H9 (cell line): ENCODE results near the gene SHC4. TPM values are rescaled to one million over a fixed set of nuclear protein-coding genes. Genes with fewer than 3 reads are reported as not detected.

Experiments
- DNase-seq: peaks from one replicate; pipeline ENCODE4 v3.0.0-alpha.2; 2017
- H2AFZ ChIP-seq: one replicate; pipeline ENCODE4 v1.6.1; 2013; ENCODE audit warnings: mild to moderate bottlenecking, low read length, control low read depth, moderate library complexity
- H2AK5ac ChIP-seq: 2 replicates; pipeline ENCODE4 v1.6.1; 2013; ENCODE audit warnings: low read length, control low read depth, mixed read lengths; ENCODE audit not compliant: insufficient read length
- H2BK120ac ChIP-seq: one replicate; pipeline ENCODE4 v1.6.1; 2013; ENCODE audit warnings: low read depth, mild to moderate bottlenecking, low read length, control low read depth, inconsistent platforms; ENCODE audit not compliant: poor library complexity, severe bottlenecking
- H2BK12ac ChIP-seq: 2 replicates; pipeline ENCODE4 v1.6.1; 2013; ENCODE audit warnings: low read length, control low read depth, mixed read lengths, low read depth; ENCODE audit not compliant: insufficient read length
- H2BK15ac ChIP-seq: 2 replicates; pipeline ENCODE4 v1.6.1; 2013; ENCODE audit warnings: low read depth, low read length, control low read depth
- H2BK20ac ChIP-seq: one replicate; pipeline ENCODE4 v1.6.1; 2013; ENCODE audit warnings: low read depth, mild to moderate bottlenecking, low read length, control low read depth, inconsistent platforms; ENCODE audit not compliant: poor library complexity, severe bottlenecking
- H2BK5ac ChIP-seq: 2 replicates; pipeline ENCODE4 v1.6.1; 2013; ENCODE audit warnings: low read length, control low read depth, mixed read lengths; ENCODE audit not compliant: insufficient read length
- H3K14ac ChIP-seq: 2 replicates; pipeline ENCODE4 v1.6.1; 2013; ENCODE audit warnings: low read length, control low read depth; ENCODE audit not compliant: insufficient read depth
- H3K18ac ChIP-seq: 2 replicates; pipeline ENCODE4 v1.6.1; 2013; ENCODE audit warnings: low read depth, mild to moderate bottlenecking, mixed read lengths, low read length, control low read depth; ENCODE audit not compliant: insufficient read length
- H3K23ac ChIP-seq: 2 replicates; pipeline ENCODE4 v1.6.1; 2013; ENCODE audit warnings: low read length, control low read depth, mixed read lengths, low read depth; ENCODE audit not compliant: insufficient read length
- H3K23me2 ChIP-seq: 2 replicates; pipeline ENCODE4 v1.6.1; 2013; ENCODE audit warnings: low read depth, mild to moderate bottlenecking, mixed read lengths, low read length, control low read depth; ENCODE audit not compliant: insufficient read length, poor library complexity, severe bottlenecking
- H3K27ac ChIP-seq: 2 replicates; pipeline ENCODE4 v1.5.1; 2013; ENCODE audit warnings: low read length, control low read depth, mixed read lengths, low read depth; ENCODE audit not compliant: insufficient read length
- H3K27me3 ChIP-seq: 2 replicates; pipeline ENCODE4 v1.6.1; 2013; ENCODE audit warnings: low read length, control low read depth, inconsistent platforms; ENCODE audit not compliant: insufficient read depth
- H3K4ac ChIP-seq: 2 replicates; pipeline ENCODE4 v1.6.1; 2013; ENCODE audit warnings: low read depth, mild to moderate bottlenecking, control low read depth, inconsistent platforms, low read length, moderate library complexity
- H3K4me1 ChIP-seq: 2 replicates; pipeline ENCODE4 v1.6.1; 2013; ENCODE audit warnings: low read length, control low read depth, inconsistent platforms; ENCODE audit not compliant: insufficient read depth
- H3K4me2 ChIP-seq: 2 replicates; pipeline ENCODE4 v1.6.1; 2013; ENCODE audit warnings: low read length, control low read depth, mixed read lengths; ENCODE audit not compliant: insufficient read length, insufficient read depth
- H3K56ac ChIP-seq: 2 replicates; pipeline ENCODE4 v1.6.1; 2013; ENCODE audit warnings: low read depth, mild to moderate bottlenecking, mixed read lengths, low read length, control low read depth; ENCODE audit not compliant: insufficient read length
- H3K79me1 ChIP-seq: 2 replicates; pipeline ENCODE4 v1.6.1; 2013; ENCODE audit warnings: low read depth, mild to moderate bottlenecking, moderate library complexity, low read length, control low read depth, inconsistent platforms; ENCODE audit not compliant: insufficient read depth, poor library complexity, severe bottlenecking
- H3K79me2 ChIP-seq: 2 replicates; pipeline ENCODE4 v1.6.1; 2013; ENCODE audit warnings: low read length, control low read depth, inconsistent platforms; ENCODE audit not compliant: insufficient read depth
- H3K9ac ChIP-seq: 2 replicates; pipeline ENCODE4 v1.6.1; 2013; ENCODE audit warnings: low read length, control low read depth, mixed read lengths; ENCODE audit not compliant: insufficient read length; ENCODE audit errors: extremely low read depth
- H3K9me3 ChIP-seq: one replicate; pipeline ENCODE4 v1.6.1; 2013; ENCODE audit warnings: low read depth, low read length, inconsistent platforms; ENCODE audit not compliant: control insufficient read depth
- H3T11ph ChIP-seq: one replicate; pipeline ENCODE4 v1.6.1; 2013; ENCODE audit warnings: mild to moderate bottlenecking, low read length, control low read depth, inconsistent platforms
- H4K20me1 ChIP-seq: one replicate; pipeline ENCODE4 v1.6.1; 2013; ENCODE audit not compliant: control insufficient read depth, insufficient read length, insufficient read depth
- H4K5ac ChIP-seq: 2 replicates; pipeline ENCODE4 v1.6.1; 2013; ENCODE audit warnings: low read depth, mild to moderate bottlenecking, mixed read lengths, low read length, control low read depth; ENCODE audit not compliant: insufficient read length
- H4K8ac ChIP-seq: replicated peaks from 2 replicates; pipeline ENCODE4 v1.6.1; 2013; ENCODE audit warnings: low read length, control low read depth, mixed read lengths, low read depth; ENCODE audit not compliant: insufficient read length
- H4K91ac ChIP-seq: 2 replicates; pipeline ENCODE4 v1.6.1; 2013; ENCODE audit warnings: low read depth, mild to moderate bottlenecking, moderate library complexity, mixed read lengths, low read length, control low read depth; ENCODE audit not compliant: insufficient read length
- H3K27ac Mint-ChIP-seq, 3 experiments: 2 replicates in 2 of 3; 3 replicates in 1 of 3; pipeline ENCODE4 v1.8.0; 2020 to 2021; ENCODE audit warnings: mixed read lengths in 3 of 3, mild to moderate bottlenecking in 1 of 3, moderate library complexity in 1 of 3
- H3K27me3 Mint-ChIP-seq: 2 replicates; pipeline ENCODE4 v1.8.0; 2021; ENCODE audit warnings: low read depth, mild to moderate bottlenecking, moderate library complexity, mixed read lengths
- H3K36me3 Mint-ChIP-seq, 3 experiments: 2 replicates in 2 of 3; 3 replicates in 1 of 3; pipeline ENCODE4 v1.8.0; 2020 to 2021; ENCODE audit warnings: low read depth in 3 of 3, mixed read lengths in 3 of 3; ENCODE audit not compliant: insufficient read depth in 1 of 3
- H3K4me1 Mint-ChIP-seq, 2 experiments: 2 replicates each; pipeline ENCODE4 v1.8.0; 2020; ENCODE audit warnings: mixed read lengths in 2 of 2
- H3K4me3 Mint-ChIP-seq, 2 experiments: 2 replicates in 1 of 2; 3 replicates in 1 of 2; pipeline ENCODE4 v1.8.0; 2020 to 2021; ENCODE audit warnings: mild to moderate bottlenecking in 2 of 2, mixed read lengths in 2 of 2, moderate library complexity in 1 of 2
- H3K9me3 Mint-ChIP-seq, 2 experiments: 2 replicates in 1 of 2; 3 replicates in 1 of 2; pipeline ENCODE4 v1.8.0; 2020; ENCODE audit warnings: mild to moderate bottlenecking in 2 of 2, mixed read lengths in 2 of 2, moderate library complexity in 1 of 2
- CTCF ChIP-seq: fragments of 200-600 bp; sonication (generic); conservative IDR thresholded peaks from 3 replicates; pipeline ENCODE4 v1.8.0; 2021; ENCODE audit warnings: antibody characterized with exemption, mild to moderate bottlenecking
- WGBS: extraction: QIAGEN DNeasy Blood & Tissue Kit; methylation state at CpG from one replicate; pipeline ENCODE4 v1.1.7; 2013; ENCODE audit warnings: missing lambda C conversion rate, low lambda C conversion rate, mixed read lengths; ENCODE audit not compliant: insufficient read length; ENCODE audit errors: extremely low coverage; 5-methylcytosine and 5-hydroxymethylcytosine counted together
- total RNA-seq: library from RNA; stranded (reverse); gene quantifications from 2 replicates; pipeline ENCODE4 v1.2.1, GENCODE V29; 2021

Gene SHC4
- total RNA-seq, 1 experiment from 2014 or later: 0.26 TPM

GRCh38 chr15:48898032-48898431, 65.7 kb downstream of the SHC4 start:
- Mint-ChIP-seq H3K27ac (no peak overlapping the region), H3K36me3 (no peaks in the 10 kb centered on the region), H3K4me1 (peaks cover 16 to 18% of the 10 kb centered on the region in 2 experiments), H3K9me3 (no peaks in the 10 kb centered on the region), H3K27me3 (no peaks in the 10 kb centered on the region), H3K4me3 (no peak overlapping the region)
- Histone ChIP-seq H3K27me3 (no peaks in the 10 kb centered on the region), H2AFZ (no peak overlapping the region), H3K14ac (no peak overlapping the region), H3K23me2 (no peaks in the 10 kb centered on the region), H3K56ac (no peak overlapping the region), H3K4me2 (no peak overlapping the region), H3K79me1 (no peaks in the 10 kb centered on the region), H3K9ac (no peak overlapping the region), H2BK5ac (no peak overlapping the region), H3K27ac (no peak overlapping the region), H2BK15ac (no peak overlapping the region), H4K20me1 (no peaks in the 10 kb centered on the region), H4K8ac (no peak overlapping the region), H3K4ac (no peak overlapping the region), H2BK12ac (no peak overlapping the region), H3K9me3 (no peaks in the 10 kb centered on the region), H4K5ac (no peak overlapping the region), H3K23ac (no peak overlapping the region), H3K79me2 (no peaks in the 10 kb centered on the region), H2AK5ac (no peak overlapping the region), H3K4me1 (no peaks in the 10 kb centered on the region; the same call in 1 of the 2 replicates), H4K91ac (no peak overlapping the region), H3T11ph (no peak overlapping the region), H2BK20ac (no peak overlapping the region), H3K18ac (no peak overlapping the region), H2BK120ac (no peak overlapping the region)
- TF ChIP-seq CTCF: no peak
- DNase-seq: no peak
- WGBS: no CpG with 5 or more reads among the region's 4 CpGs
